GM20000 (cell line): ENCODE data around the gene ALAS1.

ENCODE experiments used
- DNase-seq: peaks from one replicate; pipeline ENCODE4 v3.0.0; 2012; ENCODE audit warnings: low spot score
- TF ChIP-seq, protein P1 (sequence below): IDR thresholded peaks from 2 replicates; pipeline ENCODE4 v1.5.1; 2012; ENCODE audit warnings: mild to moderate bottlenecking, control low read depth; ENCODE audit errors: extremely low read depth, missing control alignments

ALAS1 gene

DNA sequence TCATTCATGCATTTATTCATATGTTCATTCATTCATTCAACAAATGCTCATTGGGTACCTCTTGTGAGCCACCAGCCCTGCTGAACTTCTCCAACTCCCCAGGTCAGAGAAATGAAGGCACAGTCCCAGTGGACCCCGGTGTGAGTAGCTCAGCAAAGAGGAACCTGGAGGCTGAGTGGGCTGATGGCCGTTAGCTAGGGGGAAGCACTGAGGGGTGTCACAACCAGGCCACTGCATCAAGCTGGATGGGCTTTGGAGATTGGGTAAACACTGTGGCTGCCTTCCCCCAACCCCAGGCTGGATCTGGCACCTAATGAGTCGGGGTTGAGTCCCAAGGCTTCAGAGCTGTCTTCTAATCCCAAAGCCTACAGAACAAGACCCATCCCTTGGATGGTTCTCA lies 12.1 kb upstream of the ALAS1 start:
- no peak for DNase-seq
- TF ChIP-seq, protein P1, sequence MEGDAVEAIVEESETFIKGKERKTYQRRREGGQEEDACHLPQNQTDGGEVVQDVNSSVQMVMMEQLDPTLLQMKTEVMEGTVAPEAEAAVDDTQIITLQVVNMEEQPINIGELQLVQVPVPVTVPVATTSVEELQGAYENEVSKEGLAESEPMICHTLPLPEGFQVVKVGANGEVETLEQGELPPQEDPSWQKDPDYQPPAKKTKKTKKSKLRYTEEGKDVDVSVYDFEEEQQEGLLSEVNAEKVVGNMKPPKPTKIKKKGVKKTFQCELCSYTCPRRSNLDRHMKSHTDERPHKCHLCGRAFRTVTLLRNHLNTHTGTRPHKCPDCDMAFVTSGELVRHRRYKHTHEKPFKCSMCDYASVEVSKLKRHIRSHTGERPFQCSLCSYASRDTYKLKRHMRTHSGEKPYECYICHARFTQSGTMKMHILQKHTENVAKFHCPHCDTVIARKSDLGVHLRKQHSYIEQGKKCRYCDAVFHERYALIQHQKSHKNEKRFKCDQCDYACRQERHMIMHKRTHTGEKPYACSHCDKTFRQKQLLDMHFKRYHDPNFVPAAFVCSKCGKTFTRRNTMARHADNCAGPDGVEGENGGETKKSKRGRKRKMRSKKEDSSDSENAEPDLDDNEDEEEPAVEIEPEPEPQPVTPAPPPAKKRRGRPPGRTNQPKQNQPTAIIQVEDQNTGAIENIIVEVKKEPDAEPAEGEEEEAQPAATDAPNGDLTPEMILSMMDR: no peak

DNA sequence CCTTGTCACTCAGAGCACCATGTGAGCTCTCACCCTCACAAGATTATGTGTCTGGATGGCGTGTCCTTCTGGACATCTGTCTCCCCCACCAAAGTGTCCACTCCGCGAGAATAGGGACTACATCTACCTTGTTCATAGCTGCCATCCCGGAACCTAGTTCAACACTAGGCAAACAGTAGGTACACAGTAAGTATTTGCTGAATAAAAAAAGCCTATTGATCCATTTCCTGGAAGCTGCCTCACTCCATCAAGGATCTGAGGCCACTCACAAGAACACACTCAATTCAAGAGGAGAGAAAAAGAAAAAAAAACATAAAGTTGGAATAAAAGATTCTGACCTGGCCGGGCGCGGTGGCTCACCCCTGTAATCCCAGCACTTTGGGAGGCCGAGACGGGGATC lies 11.2 kb upstream of the ALAS1 start:
- TF ChIP-seq, protein P1: no peak
- DNase-seq: no peak

DNA sequence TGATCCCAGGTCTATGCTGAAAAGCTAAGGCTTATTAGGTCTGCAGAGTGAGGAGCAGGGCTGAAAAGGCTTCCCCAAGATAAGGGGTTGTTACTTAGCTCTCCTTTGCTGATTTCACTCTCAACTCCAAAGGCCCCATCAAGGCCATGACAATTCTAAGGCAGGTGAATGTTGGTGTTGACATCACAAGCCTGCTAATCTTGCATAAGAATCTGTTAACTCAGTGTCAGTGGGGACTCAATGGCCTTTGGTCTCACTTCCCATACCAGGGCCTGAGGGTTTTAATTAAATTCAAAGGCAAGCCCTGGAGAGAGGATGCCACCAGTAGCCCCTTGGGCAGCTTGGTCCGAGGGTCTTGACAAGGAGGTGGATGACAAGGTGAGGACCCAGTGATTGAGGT lies 9.4 kb upstream of the ALAS1 start:
- TF ChIP-seq, protein P1: no peak
- DNase-seq: no peak

DNA sequence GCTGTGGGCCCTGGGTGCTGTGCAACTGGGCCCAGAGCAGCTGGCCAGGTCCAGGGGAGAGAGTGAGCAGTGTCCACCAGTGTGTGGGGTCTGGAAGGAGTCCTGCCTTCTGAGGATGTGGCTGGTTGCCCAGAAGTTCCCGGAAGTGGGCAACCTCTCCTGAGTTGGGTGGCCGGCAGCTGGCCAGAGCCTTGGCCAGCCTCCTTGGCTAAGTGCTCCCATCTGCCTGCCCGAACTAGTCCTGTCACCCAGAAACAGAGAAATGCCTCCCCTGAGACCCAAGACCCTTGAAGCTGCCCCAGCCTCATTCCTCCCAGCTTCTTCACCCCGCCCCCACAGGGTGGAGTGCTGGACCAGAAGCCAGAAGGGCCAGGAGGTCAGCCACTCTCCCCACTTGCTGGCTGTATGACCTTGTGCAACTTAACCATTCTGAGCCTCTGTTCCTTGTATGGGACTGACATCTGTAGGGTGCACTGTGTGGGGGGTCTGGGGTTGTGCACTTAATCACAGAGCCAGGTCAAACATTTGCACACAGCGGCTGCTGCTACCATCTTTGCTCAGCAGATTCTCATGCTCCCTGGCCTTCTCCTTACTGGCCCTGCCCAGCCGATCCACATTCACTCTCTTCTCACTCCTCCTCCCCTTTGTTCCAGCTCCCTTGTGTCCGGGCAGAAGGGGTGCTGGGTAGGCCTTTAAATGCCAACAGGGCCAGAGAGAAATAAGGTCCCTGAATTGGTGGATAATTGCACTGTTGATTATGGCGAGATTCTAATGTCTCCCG lies 7.5 kb upstream of the ALAS1 start:
- TF ChIP-seq, protein P1: no peak
- no peak for DNase-seq

DNA sequence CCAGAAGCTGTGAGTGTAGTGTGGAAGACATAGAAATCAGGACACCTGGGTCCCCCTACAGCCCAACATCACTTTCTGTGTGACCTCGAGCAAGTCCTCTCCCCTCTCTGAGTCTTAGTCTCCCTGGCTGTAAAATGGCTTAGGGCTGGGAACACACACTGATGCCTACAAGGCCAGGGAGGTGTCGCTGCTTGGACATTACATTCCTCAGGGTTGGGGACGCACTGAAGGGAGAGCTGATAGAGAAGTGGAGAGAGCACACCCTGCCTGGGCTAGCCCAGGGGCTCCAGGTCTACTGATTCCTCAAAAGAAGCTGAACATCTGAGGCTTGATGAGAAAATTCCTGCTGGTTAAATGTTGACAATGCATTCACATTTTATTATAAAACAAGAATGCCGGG lies 6.3 kb upstream of the ALAS1 start:
- DNase-seq: no peak
- TF ChIP-seq, protein P1: no peak

DNA sequence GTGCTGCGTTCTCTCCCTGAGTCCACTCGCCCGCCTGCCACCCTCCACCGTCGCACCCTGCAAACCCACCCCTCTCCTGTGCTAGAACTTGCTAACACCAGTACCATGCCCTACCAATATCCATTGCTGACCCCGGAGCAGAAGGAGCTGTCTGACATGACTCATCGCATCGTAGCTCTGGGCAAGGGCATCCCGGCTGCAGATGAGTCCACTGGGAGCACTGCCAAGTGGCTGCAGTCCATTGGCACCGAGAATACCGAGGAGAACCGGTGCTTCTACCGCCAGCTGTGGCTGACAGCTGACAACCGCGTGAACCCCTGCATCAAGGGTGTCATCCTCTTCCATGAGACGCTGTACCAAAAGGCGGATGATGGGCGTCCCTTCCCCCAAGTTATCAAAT lies 4.9 kb upstream of the ALAS1 start:
- no peak for DNase-seq

More for the DNA sequence above, 4.9 kb upstream of the ALAS1 start:
- TF ChIP-seq, protein P1: no peak
